Fibroblast of upper back skin (primary cell): ENCODE measurements around the gene SLC39A2.
A peak's percentile ranks its signal among the peaks of the same experiment; 100 is the strongest.
"Not testable (repeated sequence)": the region's sequence is repeated elsewhere in the genome, so short reads cannot be mapped to it uniquely, and the experiment has no call there.

ENCODE experiments used
- DNase-seq: peaks from one replicate; pipeline ENCODE4 v3.0.0-alpha.2; 2013

Gene SLC39A2

DNA sequence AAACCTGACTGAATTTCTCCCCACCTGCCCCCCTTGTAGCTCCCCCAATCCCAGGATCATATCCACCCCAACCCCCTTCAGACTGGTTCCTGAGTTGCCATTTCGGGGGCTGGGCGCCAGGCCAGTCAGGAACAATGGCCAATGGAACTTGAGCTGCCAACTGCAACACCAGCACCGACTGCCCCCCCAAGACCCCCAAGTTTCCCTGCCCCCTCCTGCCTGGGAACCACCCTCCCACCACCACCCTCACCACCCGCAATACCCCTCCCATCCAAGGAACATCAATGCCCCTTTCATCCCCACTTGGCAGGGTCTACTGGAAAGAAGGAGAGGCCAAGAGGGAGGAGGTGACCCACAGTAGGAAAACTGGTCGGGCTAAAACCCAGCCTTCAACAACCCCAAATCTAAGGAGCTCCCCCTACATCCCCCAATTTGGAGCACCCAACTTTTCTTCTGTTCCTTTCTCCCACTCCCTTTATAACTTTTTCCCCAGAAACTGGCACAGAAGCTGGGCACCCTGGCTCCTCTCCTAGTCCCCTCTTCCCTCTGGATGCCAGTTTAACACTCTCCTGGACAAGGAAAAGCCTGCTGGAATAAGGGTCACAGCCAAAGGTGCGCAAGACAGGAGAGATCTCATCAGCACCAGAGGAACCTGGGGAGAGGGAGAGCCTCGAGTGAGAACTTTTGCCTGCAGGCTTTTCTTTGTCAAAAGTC is 27.3 kb downstream of the SLC39A2 start:
- no peak for DNase-seq

DNA sequence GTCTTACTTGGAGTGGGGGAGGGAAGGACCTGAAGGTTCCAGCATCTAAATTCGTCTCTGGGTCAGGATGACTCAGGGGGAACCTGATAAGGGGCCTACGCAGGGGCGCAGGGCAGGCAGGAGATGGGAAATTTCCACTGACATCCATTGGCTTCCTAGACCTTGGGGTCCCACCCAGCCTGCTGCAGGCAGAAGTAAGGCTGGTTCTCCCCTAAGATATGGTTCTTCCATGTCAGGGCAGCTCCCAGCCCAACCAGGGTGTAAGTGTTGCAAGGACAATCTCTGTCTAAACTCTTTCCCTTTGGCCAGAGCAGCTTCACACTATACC is 27.9 kb downstream of the SLC39A2 start:
- no peak for DNase-seq

DNA sequence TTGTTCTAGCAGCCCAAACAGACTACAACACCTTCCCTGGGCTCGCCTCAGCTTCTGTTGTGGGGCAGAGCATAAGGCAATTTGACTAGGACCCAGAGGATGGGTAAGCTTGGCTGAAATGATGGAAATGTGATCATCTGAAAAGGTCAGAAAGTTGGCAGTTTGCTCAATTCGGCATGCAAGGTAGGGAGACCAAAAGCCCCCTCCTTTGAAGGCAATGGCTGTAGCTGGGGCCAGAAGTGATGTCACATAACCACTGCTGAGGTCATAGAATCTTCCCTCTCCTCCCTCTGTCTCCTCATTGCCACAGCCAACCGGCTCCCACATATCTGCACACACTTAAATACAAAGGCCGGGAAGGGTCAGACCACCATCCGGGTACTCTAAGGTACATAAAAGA is 30.8 kb downstream of the SLC39A2 start, which contains the start of gene TPPP2:
TSS of gene TPPP2 (plus strand) at position 301 of the 400 bp plus-strand sequence. CDS start 365 bp downstream, outside the sequence.
- no peak for DNase-seq

DNA sequence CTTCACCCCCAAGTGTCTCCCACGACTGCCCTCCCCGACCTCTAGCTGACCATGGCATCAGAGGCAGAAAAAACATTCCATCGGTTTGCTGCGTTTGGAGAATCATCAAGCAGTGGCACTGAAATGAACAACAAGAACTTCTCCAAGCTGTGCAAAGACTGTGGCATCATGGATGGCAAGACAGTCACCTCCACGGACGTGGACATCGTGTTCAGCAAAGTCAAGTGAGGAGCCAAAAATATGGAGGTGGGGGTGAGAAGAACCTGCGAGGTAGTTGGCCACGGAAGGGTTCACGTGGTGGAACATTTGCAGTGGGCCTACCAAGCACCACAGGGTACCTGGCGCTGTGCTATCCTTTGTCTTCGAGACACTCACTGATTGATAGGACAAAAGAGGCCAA is 31.4 kb downstream of the SLC39A2 start:
- no peak for DNase-seq

DNA sequence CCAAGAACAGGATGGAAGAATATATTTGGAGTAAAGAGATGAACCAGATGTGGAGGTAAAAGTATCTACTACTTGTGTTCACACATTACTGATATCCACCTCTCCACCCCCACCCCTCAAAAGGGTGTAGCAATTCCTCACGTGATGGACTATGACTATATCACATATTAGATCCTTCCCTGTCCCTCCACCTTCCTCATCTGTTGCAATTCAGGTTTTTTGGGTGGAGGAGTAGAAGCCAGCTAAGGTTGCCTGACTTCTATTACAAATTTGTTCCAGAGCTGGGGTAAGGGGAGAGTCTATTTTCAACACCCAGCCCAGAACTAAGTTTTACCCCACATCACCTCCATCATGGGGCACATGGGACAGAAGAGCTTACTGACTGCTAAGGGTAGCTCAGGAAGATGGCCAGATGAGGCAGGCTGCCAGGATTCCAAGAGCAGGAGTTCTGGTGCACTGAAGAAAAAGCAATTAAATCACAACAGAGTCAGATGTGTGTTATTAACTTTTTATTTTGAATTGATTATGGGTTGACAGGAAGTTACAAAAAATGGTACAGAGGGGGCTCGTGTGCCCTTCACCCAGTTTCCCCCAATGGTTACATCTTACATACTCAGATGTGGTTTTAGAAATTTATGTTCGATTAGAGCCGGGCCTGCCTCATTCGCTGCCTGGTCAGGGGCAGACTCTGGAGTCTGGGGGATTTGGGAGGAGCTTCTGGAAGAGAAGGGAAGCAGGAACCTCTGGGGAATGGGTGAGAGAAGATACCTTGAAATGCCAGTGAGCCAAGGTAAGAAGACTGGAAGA is 33.4 kb downstream of the SLC39A2 start:
- DNase-seq = no peak

DNA sequence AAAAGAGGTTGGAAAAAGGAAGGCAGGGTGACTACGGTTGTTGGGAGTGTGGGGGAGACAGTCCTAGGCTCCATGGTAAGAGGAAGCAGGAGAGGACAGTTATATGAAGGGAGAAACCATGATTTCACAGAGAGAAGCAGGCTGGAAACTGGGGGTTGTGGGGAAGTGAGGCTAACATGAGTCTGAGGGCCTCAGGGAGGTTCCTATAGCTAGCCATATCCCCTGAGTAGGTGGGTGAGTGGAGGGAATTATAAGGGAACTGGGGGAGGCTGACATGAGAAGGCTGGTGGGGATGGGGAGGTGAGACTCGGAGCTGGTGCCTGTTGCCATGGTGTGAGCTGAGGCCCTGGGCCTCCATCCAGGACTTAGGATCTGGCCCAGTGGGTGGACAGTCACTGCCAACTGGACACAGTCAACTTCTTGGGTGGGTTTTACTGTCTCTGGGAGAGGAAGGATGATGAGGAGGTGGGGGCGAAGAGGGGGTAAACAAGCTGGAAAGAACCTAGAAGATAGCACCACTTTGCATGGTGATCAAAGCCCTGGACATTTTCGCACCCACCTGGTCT is 34.1 kb downstream of the SLC39A2 start:
- DNase-seq = no peak

DNA sequence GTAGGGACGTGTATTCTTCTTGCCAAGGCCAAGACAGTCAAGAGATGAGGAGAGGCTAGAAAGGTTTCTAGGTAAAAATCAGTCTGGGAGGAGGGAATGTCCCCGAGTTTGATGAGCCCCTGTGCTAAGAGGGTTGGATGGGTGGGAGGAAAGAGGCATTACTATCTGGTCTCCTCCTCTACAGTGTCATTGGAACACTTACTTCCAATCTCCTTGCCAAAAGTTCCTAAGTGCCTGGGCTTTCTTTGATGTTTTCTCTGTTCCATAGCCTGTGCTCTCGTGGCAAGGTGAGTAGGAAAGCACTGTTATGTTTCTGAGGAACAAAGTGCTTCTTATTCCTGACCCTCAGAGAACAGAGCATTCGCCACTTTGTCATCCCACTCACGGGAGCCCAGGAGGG is 35.6 kb downstream of the SLC39A2 start, which contains the start of gene RNASE13:
TSS of gene RNASE13 (minus strand) at position 101 of the 400 bp plus-strand sequence. CDS start 519 bp downstream, outside the sequence.
- no peak for DNase-seq

DNA sequence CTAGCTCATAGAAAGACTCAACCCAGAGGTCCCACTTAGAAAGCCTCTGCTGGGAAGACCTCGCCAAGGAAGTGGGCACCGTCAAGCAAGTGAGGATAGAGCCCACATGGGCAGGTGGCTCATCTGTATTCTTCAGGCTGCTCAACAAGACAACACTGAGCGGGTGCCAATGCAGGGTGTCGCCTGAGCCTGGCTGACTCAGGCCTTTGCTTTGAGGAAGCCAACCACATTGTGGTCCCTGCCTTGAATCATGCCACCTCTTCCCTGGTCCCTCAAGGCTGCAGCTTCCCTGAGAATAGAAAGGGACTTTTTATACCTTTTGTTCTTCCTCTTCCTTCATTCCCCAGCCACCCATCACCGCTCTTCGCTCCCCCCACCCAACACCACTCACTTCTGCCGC is 37.7 kb downstream of the SLC39A2 start:
- no peak for DNase-seq

DNA sequence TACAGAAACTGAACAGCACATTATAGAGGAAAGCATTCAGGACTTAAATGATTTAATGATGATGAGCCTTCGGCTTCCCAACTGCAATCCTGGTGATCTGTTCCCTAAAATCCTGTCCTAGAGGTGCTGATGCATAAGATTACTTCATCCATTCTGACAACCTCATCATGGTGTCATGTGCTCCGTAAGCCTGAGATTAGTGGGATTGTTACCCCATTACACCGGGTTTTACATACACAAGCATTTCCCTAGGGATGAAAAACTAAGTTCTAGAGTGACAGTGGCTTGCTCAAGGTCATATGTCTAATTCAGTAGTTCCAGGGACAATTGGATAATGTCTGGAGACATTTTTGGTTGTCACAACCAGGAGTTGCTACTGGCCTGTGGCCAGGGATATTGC is 38.1 kb downstream of the SLC39A2 start:
- no peak for DNase-seq

DNA sequence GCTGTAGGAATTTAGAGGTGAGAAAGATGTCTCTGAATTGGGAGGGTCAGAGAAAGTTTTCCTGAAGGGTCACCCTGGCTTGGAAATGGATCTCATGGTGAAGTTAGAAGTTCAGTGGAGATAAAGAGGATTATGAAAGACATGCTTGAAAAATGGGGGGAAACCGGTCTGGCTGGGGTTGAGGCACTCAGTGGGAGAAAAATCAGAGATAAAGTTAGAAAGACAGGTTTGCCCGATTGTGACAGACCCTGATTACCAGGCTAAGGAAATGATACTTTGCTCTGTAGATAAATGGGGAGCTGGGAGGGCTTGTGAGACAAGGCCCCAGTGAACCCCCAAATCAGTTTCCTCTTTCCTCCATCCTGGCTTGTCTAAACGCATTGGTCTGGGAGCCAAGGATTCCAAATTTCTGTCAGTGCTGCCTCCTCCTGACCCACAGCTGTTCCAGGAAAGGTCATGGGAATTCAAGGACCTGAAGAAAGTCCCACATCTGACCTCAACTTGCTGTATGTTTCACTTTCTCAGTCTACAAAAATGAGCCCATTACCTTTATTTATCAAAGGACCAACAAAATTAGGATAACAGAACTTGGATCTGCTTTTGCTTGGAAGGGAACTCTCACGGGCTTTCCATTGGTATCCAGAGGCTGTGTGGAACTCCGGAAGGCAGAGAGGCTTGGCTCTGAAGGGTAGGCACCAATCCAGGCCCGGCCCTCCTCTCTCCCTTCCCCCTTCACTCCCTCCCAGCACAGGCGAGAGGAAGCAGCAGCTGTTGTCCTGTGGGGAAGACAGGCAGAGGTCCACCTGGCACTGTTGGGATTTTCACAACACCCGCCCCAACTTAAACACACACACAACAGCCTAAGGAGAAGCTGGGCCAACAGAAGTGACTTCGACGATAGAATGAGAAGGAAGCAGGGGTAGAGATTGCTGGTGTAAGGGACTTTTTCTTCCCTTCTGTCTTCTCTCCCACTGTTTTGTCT is 39.6 kb downstream of the SLC39A2 start:
- peak; percentile 58 for DNase-seq

DNA sequence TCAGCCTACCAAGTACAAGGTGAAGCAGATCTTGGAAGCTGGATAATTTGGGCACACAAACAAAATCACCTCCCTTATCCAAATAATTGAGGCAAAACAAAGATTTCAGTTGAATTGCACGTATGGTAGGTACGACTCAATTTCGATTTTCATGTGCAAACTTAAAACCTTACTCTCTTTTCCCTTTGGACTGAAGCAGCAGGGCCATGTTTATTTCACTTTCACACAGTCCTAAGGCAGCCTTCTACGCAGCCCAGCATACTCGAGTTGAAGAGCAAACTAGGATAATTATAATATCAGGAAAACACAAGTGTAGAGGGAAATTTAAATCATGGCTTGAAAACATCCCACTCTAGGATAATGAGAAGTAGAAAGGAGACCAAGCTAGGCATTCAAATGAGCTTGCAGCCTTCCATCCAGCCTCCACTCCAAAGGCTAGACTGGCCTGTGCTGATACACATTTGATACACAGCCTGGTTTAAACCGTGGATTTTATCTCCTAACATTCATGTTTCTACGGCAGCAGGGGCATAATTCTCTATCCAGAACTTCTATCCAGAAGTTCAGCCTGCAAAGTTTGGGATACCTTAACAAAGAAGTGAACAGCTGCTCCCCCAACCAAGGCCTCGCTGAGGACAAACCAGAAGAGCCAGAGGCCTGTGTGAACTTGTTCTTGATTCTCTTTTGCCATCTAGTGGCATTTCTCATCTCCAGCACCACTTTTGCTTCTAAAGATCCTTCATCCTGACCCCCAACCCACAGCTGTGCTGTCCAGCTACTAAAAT is 40.7 kb downstream of the SLC39A2 start:
- peak; percentile 73 for DNase-seq

DNA sequence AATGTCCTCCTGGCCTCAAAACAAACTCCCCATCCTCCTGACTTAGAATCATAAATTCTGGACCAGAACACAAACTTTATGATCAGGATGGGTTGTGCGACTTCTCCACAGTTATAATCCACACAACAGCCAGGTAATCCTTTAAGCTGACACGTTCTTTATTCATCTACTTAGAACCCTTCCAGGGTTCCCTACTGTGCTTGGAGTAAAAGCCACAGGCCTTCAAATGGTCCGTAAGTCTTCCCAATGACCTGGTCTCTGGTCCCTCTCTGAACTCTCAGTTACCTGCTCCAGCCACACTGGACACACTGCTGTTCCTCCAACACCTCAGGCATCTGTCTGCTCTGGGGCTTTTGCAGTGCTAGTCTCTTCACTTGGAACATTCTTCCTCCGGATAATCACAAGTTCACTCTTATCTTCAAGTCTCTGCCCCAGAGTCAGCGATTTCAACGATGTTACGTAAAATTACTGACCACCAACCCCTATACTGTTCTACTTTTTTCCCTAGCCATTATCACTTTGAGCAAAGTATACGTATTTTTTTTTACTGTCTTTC is 41.4 kb downstream of the SLC39A2 start:
- DNase-seq = no peak

DNA sequence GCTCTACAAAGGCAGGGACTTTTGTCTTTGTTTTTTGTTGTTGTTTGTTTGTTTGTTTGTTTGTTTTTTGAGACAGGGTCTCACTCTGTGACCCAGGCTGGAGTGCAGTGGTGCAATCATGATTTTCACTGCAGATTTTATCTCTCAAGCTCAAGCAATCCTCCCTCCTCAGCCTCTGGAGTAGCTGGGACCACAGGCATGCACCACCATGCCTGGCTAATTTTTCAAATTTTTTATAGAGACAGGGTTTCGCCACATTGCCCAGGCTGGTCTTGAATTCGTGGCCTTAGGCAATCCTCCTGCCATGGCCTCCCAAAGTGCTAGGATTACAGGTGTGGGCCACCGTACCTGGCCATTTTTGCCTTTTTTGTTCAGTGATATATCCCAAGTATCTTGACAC is 41.8 kb downstream of the SLC39A2 start:
- DNase-seq = not testable (repeated sequence)

DNA sequence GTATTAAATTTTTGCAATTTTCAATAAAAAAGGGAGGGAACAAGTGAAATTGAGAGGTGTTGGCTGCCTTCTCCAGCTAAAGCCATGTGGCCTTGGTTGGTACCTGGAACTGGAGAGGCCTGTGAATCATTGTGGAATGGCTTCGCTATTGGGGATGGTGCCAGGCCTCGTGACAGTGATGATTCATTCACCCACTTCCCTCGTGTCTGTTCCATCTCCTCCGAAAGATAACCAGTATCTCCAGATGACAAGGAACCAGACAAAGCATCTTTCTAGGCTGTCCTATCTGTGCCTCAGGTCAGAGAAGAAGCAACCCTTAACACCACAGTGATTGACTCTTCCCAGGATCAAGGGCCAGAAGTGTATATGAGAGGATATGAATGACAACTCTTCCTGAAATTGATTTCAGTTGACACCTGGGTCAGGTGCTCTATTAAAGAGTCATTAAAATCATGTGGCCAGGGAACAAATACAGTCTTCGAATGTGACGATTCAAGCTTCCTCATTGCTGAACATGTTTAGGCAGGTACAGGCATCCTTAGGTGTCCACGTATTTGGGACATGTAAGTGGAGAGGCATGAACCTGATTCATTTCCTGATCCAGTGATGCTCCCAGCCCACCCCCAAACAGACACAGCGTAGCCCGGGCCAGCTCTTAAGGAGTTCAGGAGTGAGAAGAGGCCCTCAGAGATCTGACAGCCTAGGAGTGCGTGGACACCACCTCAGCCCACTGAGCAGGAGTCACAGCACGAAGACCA is 42.8 kb downstream of the SLC39A2 start, which contains the start of gene RNASE7:
TSS of gene RNASE7 (plus strand) at position 687 of the 758 bp plus-strand sequence. CDS start 631 bp downstream, outside the sequence.
- no peak for DNase-seq

DNA sequence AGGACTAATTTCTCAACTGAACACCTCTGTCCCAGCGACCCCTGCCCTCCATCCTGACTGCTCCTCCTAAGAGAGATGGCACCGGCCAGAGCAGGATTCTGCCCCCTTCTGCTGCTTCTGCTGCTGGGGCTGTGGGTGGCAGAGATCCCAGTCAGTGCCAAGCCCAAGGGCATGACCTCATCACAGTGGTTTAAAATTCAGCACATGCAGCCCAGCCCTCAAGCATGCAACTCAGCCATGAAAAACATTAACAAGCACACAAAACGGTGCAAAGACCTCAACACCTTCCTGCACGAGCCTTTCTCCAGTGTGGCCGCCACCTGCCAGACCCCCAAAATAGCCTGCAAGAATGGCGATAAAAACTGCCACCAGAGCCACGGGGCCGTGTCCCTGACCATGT is 43.8 kb downstream of the SLC39A2 start:
- no peak for DNase-seq

DNA sequence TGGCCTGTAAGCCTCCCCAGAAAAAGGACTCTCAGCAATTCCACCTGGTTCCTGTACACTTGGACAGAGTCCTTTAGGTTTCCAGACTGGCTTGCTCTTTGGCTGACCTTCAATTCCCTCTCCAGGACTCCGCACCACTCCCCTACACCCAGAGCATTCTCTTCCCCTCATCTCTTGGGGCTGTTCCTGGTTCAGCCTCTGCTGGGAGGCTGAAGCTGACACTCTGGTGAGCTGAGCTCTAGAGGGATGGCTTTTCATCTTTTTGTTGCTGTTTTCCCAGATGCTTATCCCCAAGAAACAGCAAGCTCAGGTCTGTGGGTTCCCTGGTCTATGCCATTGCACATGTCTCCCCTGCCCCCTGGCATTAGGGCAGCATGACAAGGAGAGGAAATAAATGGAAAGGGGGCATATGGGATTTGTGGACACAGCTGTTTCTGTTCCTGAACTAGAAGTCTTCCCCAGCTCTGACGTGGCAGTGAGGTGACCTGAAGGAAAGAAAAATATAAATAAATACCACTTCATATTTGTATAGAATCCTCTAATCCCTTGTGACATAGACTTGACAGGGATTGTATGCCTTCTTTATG is 44.4 kb downstream of the SLC39A2 start:
- DNase-seq = no peak

DNA sequence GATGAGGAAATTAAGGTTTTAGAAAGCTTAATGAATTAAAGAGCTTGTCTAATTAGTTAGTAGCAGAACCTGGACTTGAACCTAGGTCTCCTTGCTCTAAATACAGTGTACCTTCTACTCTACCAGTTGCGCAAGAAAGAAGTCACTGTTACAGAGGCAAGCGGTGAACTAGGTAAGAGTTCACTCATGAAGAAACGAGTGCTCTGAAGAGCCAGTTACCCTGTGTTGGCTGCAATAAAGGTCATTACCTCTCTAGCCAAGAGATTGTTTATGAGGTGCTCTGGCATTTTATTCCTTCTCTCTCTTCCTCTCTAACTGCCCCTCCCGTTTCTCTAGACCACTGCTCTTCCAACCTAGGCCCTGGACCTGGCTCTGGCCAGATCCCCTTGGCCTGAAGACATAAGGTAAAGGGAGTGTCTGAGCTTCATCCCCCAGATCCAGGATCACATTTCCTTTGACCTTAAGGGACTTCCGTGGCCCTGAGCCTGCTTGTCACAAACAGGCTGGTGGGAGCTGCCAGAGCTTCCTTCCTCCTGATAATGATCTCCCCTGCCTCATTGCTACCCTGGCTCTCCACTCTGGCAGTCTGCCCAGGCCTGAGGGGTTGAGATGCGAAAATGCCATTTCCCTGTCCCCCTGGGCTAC is 45.0 kb downstream of the SLC39A2 start:
- DNase-seq = no peak

DNA sequence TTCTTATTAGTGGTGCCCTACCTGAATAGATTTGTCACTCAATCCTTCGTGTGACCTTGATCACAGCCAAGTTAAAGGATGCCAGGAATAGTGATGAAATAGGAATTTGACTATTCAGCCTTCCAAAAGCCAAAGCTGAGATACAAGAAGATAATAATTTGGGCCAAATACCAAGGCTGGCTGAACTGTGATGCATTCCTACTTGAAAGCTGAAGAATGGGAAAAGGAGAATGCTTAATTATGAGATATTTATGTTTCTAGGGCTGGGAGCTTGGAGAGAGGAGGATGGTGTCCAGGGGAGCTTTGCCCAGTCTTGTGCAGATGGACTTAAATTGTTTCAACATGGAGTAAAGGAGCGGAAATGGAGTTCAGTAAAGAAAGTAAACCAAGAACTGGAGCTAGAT is 48.3 kb downstream of the SLC39A2 start:
- peak; percentile 57 for DNase-seq

DNA sequence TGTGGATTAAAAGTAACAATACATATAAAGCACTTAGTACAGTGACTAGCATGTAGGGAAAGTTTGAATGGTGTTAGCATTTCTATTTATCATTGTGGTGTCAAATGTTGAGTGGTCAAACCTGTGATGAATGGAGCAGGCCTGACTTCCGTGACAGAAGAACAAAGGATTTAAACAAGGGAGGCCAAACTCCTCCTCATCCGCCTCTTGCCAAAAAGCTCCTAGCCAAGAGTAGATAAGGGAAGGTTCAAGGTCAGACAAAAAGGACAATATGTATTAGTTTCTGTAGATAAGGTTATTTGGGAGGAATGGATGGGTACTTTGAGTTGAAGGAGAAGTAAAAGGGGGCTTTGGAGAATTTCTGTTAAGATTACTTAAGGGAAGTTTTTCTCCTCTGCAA is 49.5 kb downstream of the SLC39A2 start:
- DNase-seq = no peak

DNA sequence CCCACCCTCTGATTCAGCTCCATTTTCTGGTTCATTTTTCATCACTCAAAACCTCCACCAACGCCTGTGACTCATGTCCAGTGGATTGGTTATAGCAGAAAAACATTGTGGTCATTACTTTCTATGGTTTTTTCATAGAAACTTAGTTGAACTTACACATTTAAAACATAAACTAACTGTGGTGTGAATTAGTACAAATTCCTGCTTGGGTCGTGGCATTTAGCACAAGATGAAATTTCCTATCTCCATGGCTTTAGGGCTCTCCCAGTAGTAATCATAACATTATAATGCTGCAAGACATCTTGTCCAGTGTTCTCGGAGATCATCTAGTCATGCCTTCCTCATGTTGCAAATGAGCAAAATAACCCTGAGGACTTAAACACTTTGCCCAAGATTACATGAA is 50.2 kb downstream of the SLC39A2 start:
- peak; percentile 49 for DNase-seq
